Tibial artery (tissue), 4 donors: Measurements from ENCODE around the gene APPBP2.
"Not testable (repeated sequence)": the region's sequence is repeated elsewhere in the genome, so short reads cannot be mapped to it uniquely, and the experiment has no call there.

Source experiments
- DNase-seq, 2 donors: peaks; one replicate each; pipeline ENCODE4 v3.0.0-alpha.2; 2019
- H3K27ac ChIP-seq, 2 donors: fragments of 200-600 bp; sonication (generic) in 1 of 2; 1 replicate in 1 of 2; 2 replicates in 1 of 2; pipeline ENCODE4 v1.5.1; 2018 to 2019; ENCODE audit warnings: mild to moderate bottlenecking in 1 of 2
- H3K27me3 ChIP-seq, 2 donors: fragments of 200-600 bp; sonication (generic) in 1 of 2; one replicate each; pipeline versions ENCODE4 v1.5.1 to v1.6.0; 2016 to 2019
- H3K36me3 ChIP-seq, 3 donors: fragments of 200-600 bp; sonication (generic) in 2 of 3; one replicate each; pipeline ENCODE4 v1.5.1; 2016 to 2019; ENCODE audit warnings: mild to moderate bottlenecking in 2 of 3
- H3K4me1 ChIP-seq, 4 donors: fragments of 200-600 bp; sonication (generic) in 2 of 4; 1 replicate in 3 of 4; 2 replicates in 1 of 4; pipeline ENCODE4 v1.5.1; 2016 to 2019
- H3K4me3 ChIP-seq, 2 donors: fragments of 200-600 bp; sonication (generic) in 1 of 2; 1 replicate in 1 of 2; 2 replicates in 1 of 2; pipeline ENCODE4 v1.5.1; 2018 to 2019; ENCODE audit warnings: mild to moderate bottlenecking in 2 of 2
- H3K9me3 ChIP-seq, 3 donors: fragments of 200-600 bp; sonication (generic) in 1 of 3; one replicate each; pipeline ENCODE4 v1.5.1; 2016 to 2019
- intact Hi-C: fragments of 100-400 bp; cut with DNase I; formaldehyde crosslinking; loops from one replicate; pipeline ENCODE4 v1.15.0; 2023; ENCODE audit warnings: low total_unique reads
- TF ChIP-seq, protein P1 (sequence below), 2 experiments: fragments of 200-600 bp in 1 of 2; fragments of 450-650 bp in 1 of 2; IDR thresholded peaks; one replicate each; pipeline ENCODE4 v1.5.1; 2017 to 2019; ENCODE audit warnings: antibody characterized with exemption in 2 of 2, mild to moderate bottlenecking in 1 of 2, moderate library complexity in 1 of 2

APPBP2 gene

DNA sequence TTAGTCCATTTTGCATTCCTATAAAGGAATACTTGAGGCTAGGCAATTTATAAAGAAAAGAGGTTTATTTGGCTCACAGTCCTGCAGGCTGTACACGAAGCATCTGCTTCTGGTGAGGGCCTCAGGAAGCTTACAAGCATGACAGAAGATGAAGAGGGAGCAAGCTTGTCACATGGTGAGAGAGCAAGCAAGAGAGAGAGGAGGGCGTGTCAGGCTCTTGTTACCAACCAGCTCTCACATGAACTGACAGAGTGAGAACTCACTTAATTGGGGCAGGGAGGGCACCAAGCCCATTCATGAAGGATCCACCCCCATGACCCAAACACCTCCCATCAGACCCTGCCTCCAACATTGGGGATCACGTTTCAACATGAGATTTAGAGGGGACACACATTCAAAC lies 102.2 kb downstream of the APPBP2 start:
- H3K4me3 ChIP-seq = no peak overlapping the region
- H3K4me1 ChIP-seq = peaks cover 0 to 13% (median 10%) of the 10 kb centered on the region in 4 donors
- no peak overlapping the region for H3K27ac ChIP-seq
- TF ChIP-seq, protein P1, sequence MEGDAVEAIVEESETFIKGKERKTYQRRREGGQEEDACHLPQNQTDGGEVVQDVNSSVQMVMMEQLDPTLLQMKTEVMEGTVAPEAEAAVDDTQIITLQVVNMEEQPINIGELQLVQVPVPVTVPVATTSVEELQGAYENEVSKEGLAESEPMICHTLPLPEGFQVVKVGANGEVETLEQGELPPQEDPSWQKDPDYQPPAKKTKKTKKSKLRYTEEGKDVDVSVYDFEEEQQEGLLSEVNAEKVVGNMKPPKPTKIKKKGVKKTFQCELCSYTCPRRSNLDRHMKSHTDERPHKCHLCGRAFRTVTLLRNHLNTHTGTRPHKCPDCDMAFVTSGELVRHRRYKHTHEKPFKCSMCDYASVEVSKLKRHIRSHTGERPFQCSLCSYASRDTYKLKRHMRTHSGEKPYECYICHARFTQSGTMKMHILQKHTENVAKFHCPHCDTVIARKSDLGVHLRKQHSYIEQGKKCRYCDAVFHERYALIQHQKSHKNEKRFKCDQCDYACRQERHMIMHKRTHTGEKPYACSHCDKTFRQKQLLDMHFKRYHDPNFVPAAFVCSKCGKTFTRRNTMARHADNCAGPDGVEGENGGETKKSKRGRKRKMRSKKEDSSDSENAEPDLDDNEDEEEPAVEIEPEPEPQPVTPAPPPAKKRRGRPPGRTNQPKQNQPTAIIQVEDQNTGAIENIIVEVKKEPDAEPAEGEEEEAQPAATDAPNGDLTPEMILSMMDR (IDR thresholded peaks at IDR 0.05) = no peak
- no peak for DNase-seq
- no peaks in the 10 kb centered on the region for H3K36me3 ChIP-seq
- peaks cover 0 to 7% of the 10 kb centered on the region in 2 donors for H3K27me3 ChIP-seq
- H3K9me3 ChIP-seq = no peaks in the 10 kb centered on the region
- intact Hi-C loops = loop anchor here (10.0 kb wide), 1 partner anchor 319 kb away; no protein-coding TSS in a partner anchor

DNA sequence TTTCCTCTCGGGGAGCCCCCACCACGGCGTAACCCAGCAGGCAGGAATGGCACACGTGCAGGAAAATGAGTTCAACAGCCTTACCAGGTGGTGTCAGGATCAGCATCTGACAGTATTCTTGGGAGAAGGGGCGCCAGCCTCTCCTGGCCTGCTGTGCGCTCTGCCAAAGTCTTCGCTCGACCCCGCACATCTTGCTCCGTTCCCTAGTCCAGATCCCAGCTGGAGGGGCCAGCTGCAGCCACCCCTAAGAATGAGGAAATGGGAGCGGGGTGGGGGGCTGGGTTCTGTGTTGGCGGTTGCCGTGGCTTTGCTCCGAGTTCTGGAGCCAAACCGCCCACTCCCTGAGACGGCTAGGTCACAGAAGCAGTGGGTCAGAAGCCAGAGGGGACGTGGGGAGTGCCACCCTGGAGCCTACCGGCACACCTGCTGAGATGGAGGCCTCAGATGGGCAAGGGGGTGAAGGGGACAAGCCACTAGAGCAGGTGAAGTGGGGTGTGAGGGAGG lies 103.8 kb downstream of the APPBP2 start, which contains the start of gene CHCT1:
CHCT1 (plus strand) TSS at position 328 of the 504 bp plus-strand sequence; CDS start at position 432, 104 bp downstream.
- Histone ChIP-seq H3K4me1 (peaks cover 0 to 13% (median 10%) of the 10 kb centered on the region in 4 donors), H3K4me3 (peak within 1 kb of the TSS; percentile 42 to 61), H3K9me3 (no peaks in the 10 kb centered on the region), H3K27ac (peak within 1 kb of the TSS; percentile 19 to 46), H3K27me3 (peaks cover 0 to 7% of the 10 kb centered on the region in 2 donors), H3K36me3 (no peaks in the 10 kb centered on the region)
- DNase-seq = no peak
- TF ChIP-seq, protein P1 (IDR thresholded peaks at IDR 0.05) = no peak
- intact Hi-C loops = loop anchor here (10.0 kb wide), 1 partner anchor 317 kb away; no protein-coding TSS in a partner anchor

DNA sequence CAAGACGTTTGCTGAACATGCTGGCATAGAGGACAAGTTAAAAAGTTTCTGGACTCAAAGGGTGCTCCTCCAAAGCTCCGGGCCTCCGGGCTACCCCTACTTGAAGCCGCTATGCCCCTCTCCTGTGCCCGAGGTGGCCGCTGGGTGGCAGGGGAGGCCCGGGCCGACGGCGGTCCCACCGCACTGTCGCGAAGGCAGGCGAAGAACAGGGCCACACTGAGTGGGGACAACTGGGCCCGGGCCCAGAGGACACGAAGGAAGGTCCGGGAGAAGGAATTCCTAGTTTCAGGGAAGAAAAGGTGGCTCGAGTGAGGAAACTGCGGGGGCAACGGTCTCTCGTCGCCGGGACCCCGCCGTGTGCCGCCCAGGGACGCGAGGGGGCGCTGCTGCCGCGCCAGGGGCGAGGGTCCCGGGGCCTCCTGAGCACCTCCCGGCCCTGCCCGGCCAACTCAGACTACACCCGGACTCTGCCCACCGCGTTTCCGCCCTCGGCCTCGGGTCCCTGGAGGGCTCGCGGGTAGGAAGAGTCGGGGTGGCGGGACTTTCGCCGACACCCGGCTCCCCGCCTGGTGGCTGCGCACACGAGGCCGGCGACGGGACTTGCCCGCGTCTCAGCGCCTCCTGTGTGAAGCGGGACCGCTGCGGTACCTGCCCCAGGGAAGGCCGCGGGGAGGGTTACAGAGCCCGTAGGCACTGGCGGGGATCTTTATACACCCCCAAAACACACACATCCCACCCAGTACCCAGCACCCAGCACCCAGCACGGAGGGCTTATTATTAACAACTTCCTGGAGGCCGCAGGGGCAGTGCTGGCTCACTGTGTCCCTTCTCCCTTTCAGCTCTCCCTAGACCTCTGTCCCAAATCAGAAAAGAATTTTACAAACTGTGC lies 104.5 kb downstream of the APPBP2 start:
- peaks cover 0 to under 1% of the 10 kb centered on the region in 2 donors for H3K27me3 ChIP-seq
- peaks cover 0 to 13% (median 10%) of the 10 kb centered on the region in 4 donors for H3K4me1 ChIP-seq
- H3K36me3 ChIP-seq = no peaks in the 10 kb centered on the region
- peak overlapping the region; percentile 19 to 46 for H3K27ac ChIP-seq
- H3K4me3 ChIP-seq = peak overlapping the region; percentile 42 to 61
- DNase-seq = peak; percentile 67 to 85
- intact Hi-C loops = loop anchor here (10.0 kb wide), 1 partner anchor 317 kb away; no protein-coding TSS in a partner anchor
- no peaks in the 10 kb centered on the region for H3K9me3 ChIP-seq
- TF ChIP-seq, protein P1 (IDR thresholded peaks at IDR 0.05) = peak; percentile 86 to 92

DNA sequence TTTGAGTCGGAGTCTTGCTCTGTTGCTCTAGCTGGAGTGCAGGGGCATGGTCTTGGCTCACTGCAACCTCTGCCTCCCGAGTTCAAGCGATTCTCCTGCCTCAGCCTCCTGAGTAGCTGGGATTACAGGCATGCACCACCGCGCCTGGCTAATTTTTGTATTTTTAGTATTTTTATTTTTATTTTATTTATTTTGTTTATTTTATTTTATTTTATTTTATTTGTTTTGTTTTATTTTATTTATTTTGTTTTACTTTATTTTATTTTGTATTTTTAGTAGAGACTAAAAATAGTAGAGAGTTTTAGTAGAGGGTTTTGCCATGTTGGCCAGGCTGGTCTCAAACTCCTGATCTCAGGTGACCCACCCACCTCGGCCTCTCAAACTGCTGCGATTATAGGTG lies 106.2 kb downstream of the APPBP2 start:
- H3K27ac ChIP-seq, H3K9me3 ChIP-seq, H3K4me3 ChIP-seq, H3K27me3 ChIP-seq, H3K36me3 ChIP-seq, DNase-seq: not testable (repeated sequence)
- intact Hi-C loops = loop anchor here (10.0 kb wide), 1 partner anchor 315 kb away; no protein-coding TSS in a partner anchor
- H3K4me1 ChIP-seq = peaks cover 0 to 13% (median 10%) of the 10 kb centered on the region in 4 donors

DNA sequence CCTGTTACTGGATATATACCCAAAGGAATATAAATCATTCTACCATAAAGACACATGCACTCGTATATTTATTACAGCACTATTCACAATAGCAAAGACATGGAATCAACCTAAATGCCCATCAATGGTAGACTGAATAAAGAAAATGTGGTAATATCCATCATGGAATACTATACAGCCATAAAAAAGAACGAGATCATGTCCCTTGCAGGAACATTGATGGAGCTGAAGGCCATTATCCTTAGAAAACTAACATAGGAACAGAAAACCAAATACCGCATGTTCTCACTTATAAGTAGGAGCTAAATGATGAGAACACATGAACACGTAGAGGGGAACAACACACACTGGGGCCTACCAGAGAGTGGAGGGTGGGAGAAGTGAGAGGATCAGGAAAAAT lies 107.0 kb downstream of the APPBP2 start:
- intact Hi-C loops, H3K36me3 ChIP-seq, H3K27ac ChIP-seq, H3K9me3 ChIP-seq, H3K4me3 ChIP-seq, DNase-seq, H3K27me3 ChIP-seq: not testable (repeated sequence)
- peaks cover 0 to 13% (median 10%) of the 10 kb centered on the region in 4 donors for H3K4me1 ChIP-seq

DNA sequence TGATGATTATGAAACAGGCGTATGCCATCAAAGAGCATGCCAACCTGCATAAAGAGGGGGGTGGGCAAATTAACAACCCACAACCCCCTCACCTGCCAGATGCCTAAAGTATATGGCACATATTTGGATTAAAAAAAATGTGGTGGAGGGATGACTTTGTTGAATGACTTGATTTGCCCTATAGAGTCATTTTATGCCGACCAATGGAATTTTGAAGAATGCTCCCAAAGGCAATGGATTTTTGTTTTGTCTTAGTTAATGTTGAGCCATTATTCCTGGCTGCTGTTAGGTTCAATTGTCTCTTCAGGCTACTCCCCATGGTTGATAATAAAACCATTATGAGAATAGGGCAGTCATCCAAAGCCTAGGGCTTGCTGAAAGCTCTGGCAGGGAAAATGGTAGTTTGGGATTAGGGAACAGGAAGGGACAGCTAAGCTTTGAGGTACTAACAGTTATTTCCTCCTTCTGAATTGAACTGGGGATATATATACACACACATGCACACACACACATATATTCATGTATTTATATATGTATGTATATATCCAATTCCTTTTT lies 109.6 kb downstream of the APPBP2 start:
- TF ChIP-seq, protein P1 (IDR thresholded peaks at IDR 0.05) = no peak
- intact Hi-C loops = no loop called here
- Histone ChIP-seq H3K36me3 (no peaks in the 10 kb centered on the region), H3K4me1 (peaks cover 0 to 6% (median 6%) of the 10 kb centered on the region in 4 donors), H3K4me3 (no peak overlapping the region), H3K9me3 (no peaks in the 10 kb centered on the region), H3K27me3 (no peaks in the 10 kb centered on the region), H3K27ac (no peak overlapping the region)
- DNase-seq = no peak
